Measurements from ENCODE around the gene CKAP5. TPM values are rescaled to one million over a fixed set of nuclear protein-coding genes. Genes with fewer than 3 reads are reported as not detected.
"Not testable (repeated sequence)": the region's sequence is repeated elsewhere in the genome, so short reads cannot be mapped to it uniquely, and the experiment has no call there.

Gene CKAP5
- polyA plus RNA-seq, 1 experiment: 84.0 TPM

- CTCF ChIA-PET: interaction anchor here (0.7 to 1.5 kb wide), 2 partner anchors 353 to 574 kb away, joined by 3 to 5 read pairs; no protein-coding TSS in a partner anchor
- no peak for TF ChIP-seq CTCF (IDR thresholded peaks at IDR 0.05; ENCODE audit: insufficient read depth, low read depth, low read length)
- POLR2A ChIA-PET: no interaction called here
- peaks cover 11% of the 10 kb centered on the region for H3K36me3 ChIP-seq (ENCODE audit: control insufficient read depth, insufficient read depth, low read length)
- no peaks in the 10 kb centered on the region for H3K27me3 ChIP-seq (ENCODE audit: control insufficient read depth, insufficient read depth, low read length)
- no peak for DNase-seq (ENCODE audit: low read depth)
- no peak overlapping the region for H3K4me3 ChIP-seq (ENCODE audit: low read depth, low read length)
Measured at GRCh38 chr11:46800177-46800576, 45.9 kb downstream of the CKAP5 start.

DNA sequence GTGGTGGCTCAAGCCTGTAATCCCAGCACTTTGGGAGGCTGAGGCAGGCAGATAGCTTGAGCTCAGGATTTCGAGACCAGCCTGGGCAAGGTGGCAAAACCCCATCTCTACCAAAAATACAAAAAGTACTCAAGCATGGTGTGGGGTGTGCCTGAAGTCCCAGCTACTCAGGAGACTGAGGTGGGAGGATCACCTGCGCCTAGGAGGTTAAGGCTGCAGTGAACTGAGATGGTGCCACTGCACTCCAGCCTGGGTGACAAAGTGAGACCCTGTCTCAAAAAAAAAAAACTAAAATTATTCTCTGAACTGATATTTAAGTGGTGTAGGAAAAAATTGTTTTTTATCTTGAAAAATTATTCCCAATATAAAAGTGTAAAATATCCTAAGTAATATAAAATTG lies 46.4 kb downstream of the CKAP5 start:
- POLR2A ChIA-PET; H3K4me3 ChIP-seq (ENCODE audit: low read depth, low read length); H3K27me3 ChIP-seq (ENCODE audit: control insufficient read depth, insufficient read depth, low read length); DNase-seq (ENCODE audit: low read depth): not testable (repeated sequence)
- H3K36me3 ChIP-seq (ENCODE audit: control insufficient read depth, insufficient read depth, low read length): peaks cover 11% of the 10 kb centered on the region
- CTCF ChIA-PET: interaction anchor here (1.5 kb wide), 1 partner anchor 353 kb away, joined by 5 read pairs; no protein-coding TSS in a partner anchor

- ChIA-PET POLR2A (no interaction called here), CTCF (no interaction called here)
- Histone ChIP-seq H3K27me3 (ENCODE audit: control insufficient read depth, insufficient read depth, low read length) (no peaks in the 10 kb centered on the region), H3K36me3 (ENCODE audit: control insufficient read depth, insufficient read depth, low read length) (peaks cover 1% of the 10 kb centered on the region; the same call in 1 of the 2 replicates), H3K4me3 (ENCODE audit: low read depth, low read length) (no peak overlapping the region)
- no peak for DNase-seq (ENCODE audit: low read depth)
- no peak for TF ChIP-seq CTCF (IDR thresholded peaks at IDR 0.05; ENCODE audit: insufficient read depth, low read depth, low read length)
Measured at GRCh38 chr11:46778416-46778815, 67.7 kb downstream of the CKAP5 start.

GRCh38 chr11:46776878-46777277 lies 69.2 kb downstream of the CKAP5 start:
- no peaks in the 10 kb centered on the region for H3K27me3 ChIP-seq (ENCODE audit: control insufficient read depth, insufficient read depth, low read length)
- POLR2A ChIA-PET: no interaction called here
- no peak for DNase-seq (ENCODE audit: low read depth)
- H3K4me3 ChIP-seq (ENCODE audit: low read depth, low read length): no peak overlapping the region
- CTCF ChIA-PET: no interaction called here
- TF ChIP-seq CTCF (IDR thresholded peaks at IDR 0.05; ENCODE audit: insufficient read depth, low read depth, low read length): no peak
- peaks cover 1% of the 10 kb centered on the region; the same call in 1 of the 2 replicates for H3K36me3 ChIP-seq (ENCODE audit: control insufficient read depth, insufficient read depth, low read length)

GRCh38 chr11:46769636-46770221 lies 76.4 kb downstream of the CKAP5 start:
- no peak for DNase-seq (ENCODE audit: low read depth)
- CTCF ChIA-PET: interaction anchor here (1.2 kb wide), 1 partner anchor 9 kb away, joined by 3 read pairs; no protein-coding TSS in a partner anchor
- TF ChIP-seq CTCF (IDR thresholded peaks at IDR 0.05; ENCODE audit: insufficient read depth, low read depth, low read length): no peak
- POLR2A ChIA-PET: no interaction called here
- no peaks in the 10 kb centered on the region for H3K27me3 ChIP-seq (ENCODE audit: control insufficient read depth, insufficient read depth, low read length)
- no peak overlapping the region for H3K4me3 ChIP-seq (ENCODE audit: low read depth, low read length)
- peaks cover 5% of the 10 kb centered on the region; the same call in 1 of the 2 replicates for H3K36me3 ChIP-seq (ENCODE audit: control insufficient read depth, insufficient read depth, low read length)

DNA sequence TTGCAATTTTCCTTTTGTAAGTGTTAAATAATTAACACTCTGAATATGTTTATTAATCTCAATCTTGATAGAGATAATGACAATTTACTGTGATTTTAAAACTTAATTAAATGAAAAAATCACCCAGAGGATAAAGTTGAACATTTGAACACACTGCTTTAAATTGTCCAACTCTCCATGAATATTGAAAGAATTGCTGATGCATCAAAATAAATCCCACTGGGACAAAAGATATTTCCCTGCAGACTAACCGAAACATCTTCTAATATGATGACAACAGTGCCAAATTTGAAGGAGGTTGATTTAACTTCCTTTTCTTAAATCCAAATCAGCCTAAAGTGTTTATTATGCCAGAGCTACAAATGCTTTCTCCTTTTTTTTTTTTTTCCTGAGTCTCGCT lies 79.4 kb downstream of the CKAP5 start:
- no peak for DNase-seq (ENCODE audit: low read depth)
- TF ChIP-seq CTCF (IDR thresholded peaks at IDR 0.05; ENCODE audit: insufficient read depth, low read depth, low read length): no peak
- POLR2A ChIA-PET: no interaction called here
- Histone ChIP-seq H3K27me3 (ENCODE audit: control insufficient read depth, insufficient read depth, low read length) (no peaks in the 10 kb centered on the region), H3K4me3 (ENCODE audit: low read depth, low read length) (no peak overlapping the region), H3K36me3 (ENCODE audit: control insufficient read depth, insufficient read depth, low read length) (peaks cover 7% of the 10 kb centered on the region; the same call in 1 of the 2 replicates)
- CTCF ChIA-PET: no interaction called here
